SK-N-MC (cell line): Measurements from ENCODE around the gene PWWP2B.

Source experiments
- EZH2 ChIP-seq: fragments of 200-600 bp; sonication (generic); IDR thresholded peaks from one replicate; pipeline ENCODE4 v1.6.1; 2017; ENCODE audit warnings: antibody characterized with exemption
- FOXP2 ChIP-seq: optimal IDR thresholded peaks from 2 replicates; pipeline ENCODE3; 2011; ENCODE audit warnings: mild to moderate bottlenecking, moderate library complexity; ENCODE audit not compliant: insufficient read depth; ENCODE audit errors: extremely low read length, control extremely low read depth
- POLR2AphosphoS5 ChIP-seq: IDR thresholded peaks from 2 replicates; pipeline ENCODE4 v1.6.1; 2012; ENCODE audit warnings: mild to moderate bottlenecking, low read depth, low read length, borderline replicate concordance

GRCh38 chr10:132376394-132376851, 20.6 kb upstream of the PWWP2B start:
- TF ChIP-seq EZH2 (no peak), POLR2AphosphoS5 (no peak), FOXP2 (no peak)
